Measurements from ENCODE around the gene TBX10. TPM values are rescaled to one million over a fixed set of nuclear protein-coding genes. Genes with fewer than 3 reads are reported as not detected.

TBX10 gene
- total RNA-seq, 3 donors from 2014 or later (not counting 1 experiment from before 2014, with no cell fraction given): not detected

- DNase-seq: no peak
- H3K4me3 Mint-ChIP-seq: no peak overlapping the region
- H3K27me3 Mint-ChIP-seq (ENCODE audit: low read depth in 2 of 2): peaks cover 11 to 13% of the 10 kb centered on the region in 2 donors
- Histone ChIP-seq H3K4me1 (ENCODE audit: control insufficient read depth, insufficient read depth, low read length) (no peaks in the 10 kb centered on the region), H3K27me3 (ENCODE audit: control insufficient read depth, insufficient read depth, low read length) (no peaks in the 10 kb centered on the region), H3K4me3 (ENCODE audit: low read length) (no peak overlapping the region), H3K36me3 (ENCODE audit: control insufficient read depth, insufficient read depth, low read length) (no peaks in the 10 kb centered on the region), H3K27ac (ENCODE audit: low read length) (no peak overlapping the region), H3K9me3 (ENCODE audit: control insufficient read depth, insufficient read depth, low read length) (no peaks in the 10 kb centered on the region)
- no peak for ATAC-seq
- no peaks in the 10 kb centered on the region for H3K9me3 Mint-ChIP-seq
- 57% methylated on average over 3 of the region's 3 CpGs for WGBS (ENCODE audit: insufficient coverage)
- intact Hi-C loops (cut with micrococcal nuclease): no loop called here
- H3K4me1 Mint-ChIP-seq: peaks cover 5% of the 10 kb centered on the region in 2 donors
- no peaks in the 10 kb centered on the region for H3K36me3 Mint-ChIP-seq
- TF ChIP-seq CTCF (IDR thresholded peaks at IDR 0.05): no peak
- H3K27ac Mint-ChIP-seq: no peak overlapping the region
Observed at GRCh38 chr11:67680696-67681470, 41.3 kb upstream of the TBX10 start.

- Histone ChIP-seq H3K27me3 (ENCODE audit: control insufficient read depth, insufficient read depth, low read length) (peaks cover 4% of the 10 kb centered on the region), H3K4me1 (ENCODE audit: control insufficient read depth, insufficient read depth, low read length) (no peaks in the 10 kb centered on the region), H3K9me3 (ENCODE audit: control insufficient read depth, insufficient read depth, low read length) (no peaks in the 10 kb centered on the region), H3K27ac (ENCODE audit: low read length) (no peak overlapping the region), H3K36me3 (ENCODE audit: control insufficient read depth, insufficient read depth, low read length) (no peaks in the 10 kb centered on the region), H3K4me3 (ENCODE audit: low read length) (no peak overlapping the region)
- WGBS (ENCODE audit: insufficient coverage): 94% methylated on average over 12 of the region's 12 CpGs
- H3K9me3 Mint-ChIP-seq: no peaks in the 10 kb centered on the region
- peaks cover 11 to 15% of the 10 kb centered on the region in 2 donors for H3K27me3 Mint-ChIP-seq (ENCODE audit: low read depth in 2 of 2)
- H3K27ac Mint-ChIP-seq: no peak overlapping the region
- ATAC-seq (no peak), DNase-seq (no peak)
- H3K4me1 Mint-ChIP-seq: no peaks in the 10 kb centered on the region
- no peak overlapping the region for H3K4me3 Mint-ChIP-seq
- intact Hi-C loops (cut with micrococcal nuclease): no loop called here
- no peaks in the 10 kb centered on the region for H3K36me3 Mint-ChIP-seq
- TF ChIP-seq CTCF (IDR thresholded peaks at IDR 0.05): no peak
Observed at GRCh38 chr11:67675058-67675747, 35.6 kb upstream of the TBX10 start.

GRCh38 chr11:67674442-67674871 is 34.9 kb upstream of the TBX10 start, which contains the start of gene ALDH3B2:
Gene ALDH3B2, minus strand, starts transcription at chr11:67674623. Its CDS starts 7,688 bp downstream, at chr11:67666935.
- Histone ChIP-seq H3K27me3 (ENCODE audit: control insufficient read depth, insufficient read depth, low read length) (peaks cover 4% of the 10 kb centered on the region), H3K9me3 (ENCODE audit: control insufficient read depth, insufficient read depth, low read length) (no peaks in the 10 kb centered on the region), H3K36me3 (ENCODE audit: control insufficient read depth, insufficient read depth, low read length) (no peaks in the 10 kb centered on the region), H3K4me1 (ENCODE audit: control insufficient read depth, insufficient read depth, low read length) (no peaks in the 10 kb centered on the region), H3K27ac (ENCODE audit: low read length) (no peak within 1 kb of the TSS), H3K4me3 (ENCODE audit: low read length) (no peak within 1 kb of the TSS)
- H3K9me3 Mint-ChIP-seq: no peaks in the 10 kb centered on the region
- DNase-seq (no peak), ATAC-seq (no peak)
- WGBS (ENCODE audit: insufficient coverage): 94% methylated on average over 8 of the region's 8 CpGs
- no peak within 1 kb of the TSS for H3K27ac Mint-ChIP-seq
- H3K27me3 Mint-ChIP-seq (ENCODE audit: low read depth in 2 of 2): peaks cover 11 to 15% of the 10 kb centered on the region in 2 donors
- intact Hi-C loops (cut with micrococcal nuclease): no loop called here
- no peak for TF ChIP-seq CTCF (IDR thresholded peaks at IDR 0.05)
- H3K36me3 Mint-ChIP-seq: no peaks in the 10 kb centered on the region
- no peaks in the 10 kb centered on the region for H3K4me1 Mint-ChIP-seq
- no peak within 1 kb of the TSS for H3K4me3 Mint-ChIP-seq

Measured in natural killer cell (primary cell).